ENCODE measurements around the gene KCNAB1.

KCNAB1 gene

GRCh38 chr3:156576651-156577348 lies 456.4 kb downstream of the KCNAB1 start:
- no peak for DNase-seq (ENCODE audit: low spot score)

GRCh38 chr3:156577736-156578135 lies 457.4 kb downstream of the KCNAB1 start:
- DNase-seq (ENCODE audit: low spot score), result no peak

- no peak for DNase-seq (ENCODE audit: low spot score)
These were observed 459.1 kb downstream of the KCNAB1 start for GRCh38 chr3:156579427-156579851.

GRCh38 chr3:156581033-156581432 lies 460.7 kb downstream of the KCNAB1 start:
- DNase-seq (ENCODE audit: low spot score), result no peak

- no peak for DNase-seq (ENCODE audit: low spot score)
These were observed 461.6 kb downstream of the KCNAB1 start for GRCh38 chr3:156581954-156582353.

- DNase-seq (ENCODE audit: low spot score), result no peak
These were observed 462.3 kb downstream of the KCNAB1 start for GRCh38 chr3:156582532-156583183.

GRCh38 chr3:156583469-156583868 lies 463.1 kb downstream of the KCNAB1 start:
- no peak for DNase-seq (ENCODE audit: low spot score)

- DNase-seq (ENCODE audit: low spot score), result no peak
These were observed 466.8 kb downstream of the KCNAB1 start for GRCh38 chr3:156586905-156587759.

- no peak for DNase-seq (ENCODE audit: low spot score)
These were observed 467.3 kb downstream of the KCNAB1 start for GRCh38 chr3:156587760-156588069.

Measured in hepatic stellate cell (primary cell).